Activated gamma-delta T cell treated with Interleukin-2 at 50 U/mL for 16 hours (primary cell): ENCODE data around the gene CDK18.
A peak's percentile ranks its signal among the peaks of the same experiment; 100 is the strongest.

Experiments
- DNase-seq: peaks from one replicate; pipeline ENCODE4 v3.0.0-alpha.2; 2020

Gene CDK18

GRCh38 chr1:205506409-205507200 is 2.1 kb downstream of the CDK18 start:
- no peak for DNase-seq

GRCh38 chr1:205508227-205508714 is 3.8 kb downstream of the CDK18 start:
- no peak for DNase-seq

- no peak for DNase-seq
Measured at GRCh38 chr1:205510308-205510950, 6.0 kb downstream of the CDK18 start.

GRCh38 chr1:205510951-205511330 is 6.5 kb downstream of the CDK18 start:
- DNase-seq: no peak

GRCh38 chr1:205512059-205513045 is 7.9 kb downstream of the CDK18 start:
- no peak for DNase-seq

GRCh38 chr1:205513774-205514173 is 9.3 kb downstream of the CDK18 start:
- no peak for DNase-seq

GRCh38 chr1:205514211-205515142 is 10.0 kb downstream of the CDK18 start:
- no peak for DNase-seq

- no peak for DNase-seq
Measured at GRCh38 chr1:205515781-205516253, 11.3 kb downstream of the CDK18 start.

- DNase-seq: no peak
Measured at GRCh38 chr1:205516362-205516761, 11.9 kb downstream of the CDK18 start.

- no peak for DNase-seq
Measured at GRCh38 chr1:205517288-205517687, 12.8 kb downstream of the CDK18 start.

- no peak for DNase-seq
Measured at GRCh38 chr1:205517763-205518162, 13.3 kb downstream of the CDK18 start.

GRCh38 chr1:205518661-205519540 is 14.4 kb downstream of the CDK18 start:
- no peak for DNase-seq

- no peak for DNase-seq
Measured at GRCh38 chr1:205519541-205520131, 15.2 kb downstream of the CDK18 start.

- no peak for DNase-seq
Measured at GRCh38 chr1:205520709-205521108, 16.2 kb downstream of the CDK18 start.

- DNase-seq: no peak
Measured at GRCh38 chr1:205521686-205522085, 17.2 kb downstream of the CDK18 start.

GRCh38 chr1:205522692-205523091 is 18.2 kb downstream of the CDK18 start:
- DNase-seq: no peak

- no peak for DNase-seq
Measured at GRCh38 chr1:205523261-205523890, 18.9 kb downstream of the CDK18 start.

GRCh38 chr1:205523891-205524793 is 19.7 kb downstream of the CDK18 start:
- peak; percentile 73 for DNase-seq

GRCh38 chr1:205524794-205525101 is 20.3 kb downstream of the CDK18 start:
- no peak for DNase-seq
